ENCODE data around the gene TP53. TPM values are rescaled to one million over a fixed set of nuclear protein-coding genes. Genes with fewer than 3 reads are reported as not detected.

The TP53 gene
- 27.9 TPM for total RNA-seq

GRCh38 chr17:7687072-7687907 lies at the start of gene TP53:
Gene TP53, minus strand, starts transcription at chr17:7687490. Its CDS starts 10,896 bp downstream, at chr17:7676594.

GRCh38 chr17:7716901-7717755 lies 29.8 kb upstream of the TP53 start, which contains the start of gene DNAH2:
Gene DNAH2, plus strand, starts transcription at chr17:7717744. Its CDS starts 1,991 bp downstream, at chr17:7719735.

GRCh38 chr17:7704601-7705268 lies 17.4 kb upstream of the TP53 start, which contains the start of gene EFNB3:
Gene EFNB3, plus strand, starts transcription at chr17:7705202. Its CDS starts 397 bp downstream, at chr17:7705599.

GRCh38 chr17:7687908-7688807 lies 868 bp upstream of the TP53 start, which contains the start of gene WRAP53:
Gene WRAP53, plus strand, starts transcription at chr17:7688477. Its CDS starts 172 bp downstream, at chr17:7688649.

GRCh38 chr17:7650509-7651096 lies 36.7 kb downstream of the TP53 start, which contains the start of gene ATP1B2:
Gene ATP1B2, plus strand, starts transcription at chr17:7650926. Its CDS starts 593 bp downstream, at chr17:7651519.

GRCh38 chr17:7629939-7630571 lies 57.2 kb downstream of the TP53 start, which contains the start of gene SHBG:
Gene SHBG, plus strand, starts transcription at chr17:7630135. Its CDS starts 38 bp downstream, at chr17:7630173.

GRCh38 chr17:7627250-7628121 lies 59.8 kb downstream of the TP53 start, which contains the start of gene SAT2:
Gene SAT2, minus strand, starts transcription at chr17:7627821. Its CDS starts 186 bp downstream, at chr17:7627635.

Other genes with a start within 250 kb of the TP53 start
- 7.1 TPM for gene FGF11, start 248.0 kb downstream of the TP53 start, total RNA-seq
- gene CHRNB1, start 242.4 kb downstream of the TP53 start, total RNA-seq = 17.8 TPM
- 35.8 TPM for gene ZBTB4, start 207.9 kb downstream of the TP53 start, total RNA-seq
- gene SLC35G6, start 206.0 kb downstream of the TP53 start, total RNA-seq = not detected
- gene POLR2A, start 203.1 kb downstream of the TP53 start, total RNA-seq = 114 TPM
- 16.2 TPM for gene TNFSF12, start 138.4 kb downstream of the TP53 start, total RNA-seq
- gene TNFSF13, start 128.7 kb downstream of the TP53 start, total RNA-seq = 7.6 TPM
- gene SENP3, start 125.6 kb downstream of the TP53 start, total RNA-seq = 54.2 TPM
- 5.9 TPM for gene CD68, start 107.9 kb downstream of the TP53 start, total RNA-seq
- gene MPDU1, start 103.6 kb downstream of the TP53 start, total RNA-seq = 68.1 TPM
- gene SOX15, start 97.4 kb downstream of the TP53 start, total RNA-seq = 3.2 TPM
- 43.2 TPM for gene FXR2, start 72.6 kb downstream of the TP53 start, total RNA-seq
- gene SAT2, start 59.7 kb downstream of the TP53 start, total RNA-seq = 41.5 TPM
- gene SHBG, start 57.4 kb downstream of the TP53 start, total RNA-seq = 1.3 TPM
- gene ATP1B2, start 36.6 kb downstream of the TP53 start, total RNA-seq = 62.5 TPM
- 5.6 TPM for gene WRAP53, start 987 bp upstream of the TP53 start, total RNA-seq
- 10.0 TPM for gene EFNB3, start 17.7 kb upstream of the TP53 start, total RNA-seq
- 0.60 TPM for gene DNAH2, start 30.3 kb upstream of the TP53 start, total RNA-seq
- gene KDM6B, start 146.7 kb upstream of the TP53 start, total RNA-seq = 24.5 TPM
- 4.4 TPM for gene TMEM88, start 167.6 kb upstream of the TP53 start, total RNA-seq
- 24.0 TPM for gene NAA38, start 170.1 kb upstream of the TP53 start, total RNA-seq
- 24.2 TPM for gene CYB5D1, start 170.5 kb upstream of the TP53 start, total RNA-seq
- gene CHD3, start 201.3 kb upstream of the TP53 start, total RNA-seq = 140 TPM
- 32.9 TPM for gene RNF227, start 228.8 kb upstream of the TP53 start, total RNA-seq
- gene KCNAB3, start 242.4 kb upstream of the TP53 start, total RNA-seq = 8.0 TPM
- 35.0 TPM for gene TRAPPC1, start 244.5 kb upstream of the TP53 start, total RNA-seq
- 30.6 TPM for gene CNTROB, start 244.7 kb upstream of the TP53 start, total RNA-seq

Data from camera-type eye (tissue), 1 donor.